Activated CD8-positive, alpha-beta memory T cell treated with anti-CD3 and anti-CD28 coated beads, Interleukin-2, amount 50 U/mL, for 4 hours (primary cell): Measurements from ENCODE around the gene LRIG3.

Experiments used
- DNase-seq: peaks from one replicate; pipeline ENCODE4 v3.0.0-alpha.2; 2020

The LRIG3 gene

GRCh38 chr12:58850826-58851225 is 69.5 kb downstream of the LRIG3 start:
- DNase-seq: no peak

GRCh38 chr12:58847901-58848600 is 72.3 kb downstream of the LRIG3 start:
- no peak for DNase-seq

- no peak for DNase-seq
Measured at GRCh38 chr12:58844161-58844560, 76.1 kb downstream of the LRIG3 start.

DNA sequence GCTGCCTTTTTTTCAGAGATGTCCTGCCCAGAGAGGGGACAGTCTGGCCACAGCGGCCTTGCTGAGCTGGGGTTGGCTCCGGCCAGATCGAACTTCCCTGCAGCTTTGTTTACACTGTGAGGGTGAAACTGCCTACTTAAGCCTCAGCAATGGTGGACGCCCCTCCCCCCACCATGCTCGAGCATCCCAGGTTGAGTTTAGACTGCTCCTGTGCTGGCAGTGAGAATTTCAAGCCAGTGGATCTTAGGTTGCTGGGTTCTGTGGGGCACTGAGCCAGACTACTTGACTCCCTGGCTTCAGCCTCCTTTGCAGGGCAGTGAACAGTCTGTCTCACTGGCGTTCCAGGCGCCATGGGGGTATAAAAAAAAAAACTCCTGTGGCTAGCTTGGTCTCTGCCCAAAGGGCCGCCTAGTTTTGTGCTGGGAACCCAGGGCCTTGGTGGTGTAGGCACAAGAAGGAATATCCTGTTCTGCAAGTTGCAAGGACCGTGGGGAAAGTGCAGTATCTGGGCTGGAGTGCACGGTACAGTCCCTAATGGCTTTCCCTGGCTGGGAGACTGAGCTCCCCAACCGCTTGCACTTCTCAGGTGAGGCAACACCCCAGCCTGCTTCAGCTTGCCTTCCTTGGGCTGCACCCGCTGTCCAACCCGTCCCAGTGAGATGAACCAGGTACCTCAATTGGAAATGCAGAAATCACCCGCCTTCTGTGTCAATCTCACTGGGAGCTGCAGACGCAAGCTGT is 79.1 kb downstream of the LRIG3 start:
- DNase-seq: no peak

DNA sequence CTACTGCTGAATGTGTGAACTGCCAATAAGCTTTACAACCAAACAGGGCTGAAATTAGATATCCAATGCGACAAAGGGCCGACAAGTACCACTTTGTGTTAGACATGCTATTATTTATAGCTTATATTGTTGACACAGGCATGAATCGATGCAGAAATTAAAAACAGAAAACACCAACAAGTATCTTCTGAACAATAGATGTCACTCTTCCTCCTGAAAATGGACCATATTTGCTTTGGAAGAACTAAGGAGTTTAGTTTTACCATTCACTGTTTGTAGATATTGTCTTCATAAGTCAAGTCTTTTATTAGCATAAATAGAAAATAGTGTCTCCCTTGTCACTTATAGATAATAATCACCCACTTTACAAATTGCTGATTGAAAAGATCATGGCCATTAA is 86.5 kb downstream of the LRIG3 start:
- no peak for DNase-seq

GRCh38 chr12:58832920-58833319 is 87.4 kb downstream of the LRIG3 start:
- no peak for DNase-seq
